HG02981 (cell line): ENCODE measurements around the gene SARNP.

ENCODE experiments used
- ATAC-seq: cut with Tn5 transposase; IDR thresholded peaks from one replicate; pipeline ENCODE4 v1.9.1; 2021; ENCODE audit warnings: mild to moderate bottlenecking, moderate library complexity; ENCODE audit not compliant: unreplicated experiment

Gene SARNP

DNA sequence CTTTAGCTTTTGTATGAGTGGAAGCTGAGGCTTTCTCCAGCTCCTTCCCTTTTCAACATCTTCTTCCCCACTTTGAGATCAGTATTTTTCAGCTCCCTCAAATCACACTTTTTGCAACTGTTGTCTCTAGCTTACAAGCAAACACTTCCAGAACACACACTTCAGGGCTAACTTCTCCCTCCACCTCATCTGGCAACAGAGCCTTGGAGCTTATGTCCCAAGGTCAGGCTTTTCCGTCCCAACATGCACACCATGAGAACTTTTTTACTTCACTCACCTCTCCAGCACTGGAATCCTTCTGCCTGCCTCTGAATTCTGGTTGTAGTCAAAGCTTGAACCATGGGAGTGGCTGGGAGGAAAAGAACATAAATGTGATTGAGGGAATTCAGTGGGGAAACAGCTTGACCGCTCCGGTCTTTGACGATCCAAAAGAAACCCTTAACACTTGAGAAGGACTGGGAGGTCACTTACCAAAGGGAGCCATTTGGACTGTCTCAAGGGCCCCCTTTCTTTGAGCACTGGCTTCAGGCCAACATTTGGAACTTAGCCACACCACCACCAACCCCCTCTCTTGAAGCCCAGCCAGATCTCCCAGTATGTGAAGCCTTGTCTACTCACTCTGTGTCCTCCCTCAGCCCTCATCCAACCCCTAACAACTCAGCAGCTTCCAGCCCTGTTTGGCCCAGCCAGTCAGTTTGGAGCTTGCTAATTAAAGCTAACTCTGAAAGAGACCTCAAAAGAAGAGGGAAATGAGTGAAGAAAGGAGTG, 105.6 kb downstream of the SARNP start:
- no peak for ATAC-seq

DNA sequence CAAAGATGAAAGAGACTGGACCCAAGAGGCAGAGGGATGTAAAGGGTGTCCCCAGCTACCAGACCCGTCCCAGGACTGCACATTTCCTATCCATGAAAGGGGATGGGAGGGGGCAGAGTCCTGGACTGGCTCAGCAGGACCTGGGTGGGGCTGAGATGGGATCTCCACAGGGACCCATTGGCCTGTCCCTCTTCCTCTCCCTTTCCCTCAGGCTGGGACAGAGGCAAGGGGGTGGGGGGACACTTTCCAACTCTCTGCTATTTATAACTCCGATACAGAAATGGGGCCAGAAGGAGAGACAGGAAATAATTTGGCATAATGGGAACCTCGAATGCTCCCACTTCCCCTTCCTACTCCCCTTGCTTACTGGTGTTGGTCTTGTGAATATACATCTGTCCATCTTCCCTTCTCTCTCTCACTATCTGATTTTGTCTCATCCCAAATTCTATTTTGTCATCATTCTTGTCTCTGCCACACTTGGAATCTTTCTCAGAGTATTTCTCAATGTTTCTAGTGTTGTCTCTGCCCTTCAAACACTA, 108.8 kb downstream of the SARNP start:
- no peak for ATAC-seq

DNA sequence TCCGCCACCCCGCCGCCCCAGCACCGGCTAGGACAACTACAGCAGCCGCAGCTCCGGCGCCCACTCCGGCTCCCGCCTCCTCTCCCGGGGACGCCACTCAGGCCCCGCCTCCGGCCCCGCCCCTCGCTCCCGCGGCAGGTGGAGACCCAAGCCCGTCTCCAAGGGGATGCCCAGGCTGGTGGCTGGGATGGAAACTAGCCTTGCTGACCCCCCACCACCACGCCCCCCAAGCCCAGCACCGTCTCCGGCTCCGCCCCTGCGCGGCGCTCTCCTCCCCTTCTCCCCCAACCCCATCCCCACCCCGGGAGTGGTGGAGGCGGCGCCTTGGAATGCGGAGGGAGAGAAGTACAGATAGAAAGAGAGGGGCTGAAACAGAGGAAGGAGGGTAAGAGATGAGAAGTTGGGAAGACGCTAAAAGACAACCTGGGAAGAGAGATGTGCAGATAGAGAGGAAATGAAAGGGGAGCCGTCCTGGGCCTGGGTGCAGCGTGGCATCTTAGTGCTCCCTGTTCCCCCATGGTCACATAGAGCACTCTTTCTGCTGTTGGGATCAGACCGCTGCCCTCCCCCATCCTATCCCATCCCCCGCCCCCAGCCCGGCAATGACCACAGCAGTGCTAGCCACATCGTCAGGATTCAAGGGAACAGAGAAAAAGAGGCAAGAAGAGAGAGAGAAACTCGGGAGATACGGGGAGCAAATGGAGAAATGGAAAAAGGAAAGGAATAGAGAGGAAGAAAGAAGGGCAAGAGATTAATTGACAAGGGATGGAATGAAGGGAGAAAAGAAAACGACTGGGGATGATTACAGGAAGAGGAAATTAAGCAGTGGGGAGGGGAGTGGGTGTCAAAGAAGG, 109.5 kb downstream of the SARNP start, which contains the start of gene ITGA7:
TSS of gene ITGA7 (minus strand) at position 64 of the 854 bp plus-strand sequence. CDS start 222 bp downstream, outside the sequence.
- peak; percentile 51 for ATAC-seq
